GM19351 (cell line): Measurements from ENCODE around the gene MYO19.
A peak's percentile ranks its signal among the peaks of the same experiment; 100 is the strongest.
"Not testable (repeated sequence)": the region's sequence is repeated elsewhere in the genome, so short reads cannot be mapped to it uniquely, and the experiment has no call there.

Source experiments
- ATAC-seq: cut with Tn5 transposase; IDR thresholded peaks from one replicate; pipeline ENCODE4 v1.9.1; 2021; ENCODE audit warnings: mild to moderate bottlenecking, moderate library complexity; ENCODE audit not compliant: unreplicated experiment

MYO19 gene

GRCh38 chr17:36500745-36501225, 33.9 kb downstream of the MYO19 start:
- no peak for ATAC-seq

DNA sequence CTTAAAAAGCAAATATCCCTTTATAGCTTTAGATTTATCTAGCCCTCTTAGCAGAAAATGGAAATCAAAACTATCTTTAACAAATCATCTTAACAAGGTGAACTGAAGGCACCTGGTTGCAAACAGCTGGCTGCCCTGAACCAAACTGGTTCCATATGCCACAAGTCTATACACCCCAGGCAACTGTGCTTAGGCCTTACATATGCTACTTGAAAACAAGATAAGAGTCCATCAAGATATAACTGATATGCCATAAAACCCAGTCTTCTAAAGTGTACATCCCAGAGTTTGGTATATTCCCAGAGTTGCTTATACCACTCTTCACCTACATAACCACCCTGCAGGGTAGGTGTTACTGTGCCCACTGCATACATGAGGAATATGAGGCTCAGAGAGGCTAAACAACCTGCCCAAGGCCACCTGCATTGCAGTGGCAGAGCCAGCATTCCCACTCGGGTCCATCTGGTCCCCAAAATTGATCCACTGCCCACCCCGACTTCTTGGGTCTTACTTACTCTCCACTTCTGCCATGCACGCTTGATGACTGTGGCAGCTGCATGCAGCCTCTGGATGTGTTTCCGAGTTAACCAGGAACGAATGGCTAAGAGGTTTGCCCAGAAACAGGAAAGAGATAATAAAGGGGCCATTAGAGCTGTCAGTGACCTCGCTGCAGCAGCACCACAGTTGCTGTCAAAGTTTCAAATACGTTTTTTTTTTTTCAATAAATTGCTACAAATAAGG, 35.9 kb downstream of the MYO19 start:
- no peak for ATAC-seq

DNA sequence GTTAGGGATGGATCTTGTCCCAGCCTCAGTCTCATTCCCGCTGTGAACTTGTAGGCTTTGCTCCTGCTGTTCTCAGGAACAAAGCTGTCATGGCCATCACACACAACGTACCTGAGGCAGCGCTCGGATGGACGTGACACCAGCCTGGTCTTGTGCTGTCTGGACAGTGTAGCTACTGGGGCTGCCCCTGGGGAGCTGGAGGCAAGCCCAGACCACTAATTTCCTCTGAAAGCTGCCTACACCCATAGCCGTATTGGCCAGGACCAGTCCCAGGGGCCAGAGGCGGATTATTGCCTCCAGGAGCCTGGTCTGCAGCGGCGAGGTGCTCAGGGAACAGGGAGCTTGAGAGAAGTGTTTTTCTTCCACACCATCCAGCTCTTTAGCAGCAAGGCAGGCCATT, 36.5 kb downstream of the MYO19 start:
- ATAC-seq = no peak

GRCh38 chr17:36496018-36496789, 38.5 kb downstream of the MYO19 start:
- no peak for ATAC-seq

GRCh38 chr17:36495076-36495578, 39.5 kb downstream of the MYO19 start:
- ATAC-seq = no peak

GRCh38 chr17:36494674-36495073, 40.0 kb downstream of the MYO19 start:
- ATAC-seq = no peak

DNA sequence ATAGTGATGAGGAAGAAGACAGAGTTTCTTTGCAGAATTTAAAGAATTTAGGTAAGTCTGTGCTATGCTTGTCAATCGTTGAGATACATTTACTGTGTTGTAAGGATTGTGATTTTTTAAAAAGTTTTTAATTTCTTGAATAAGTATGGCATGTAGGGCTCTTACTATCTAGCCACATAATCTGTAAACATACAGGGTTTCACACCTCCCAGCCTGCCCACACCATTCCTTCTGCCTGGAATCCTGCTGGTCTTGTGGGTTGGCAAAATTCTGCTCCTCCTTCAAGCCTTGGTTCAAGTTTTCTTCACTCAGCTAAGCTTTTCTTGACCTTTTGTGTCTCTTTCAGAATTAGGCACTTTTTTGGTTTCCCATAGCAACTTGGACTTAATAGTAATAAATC, 40.7 kb downstream of the MYO19 start:
- no peak for ATAC-seq

- ATAC-seq = peak; percentile 89
These were observed 48.2 kb downstream of the MYO19 start, which contains the start of gene ZNHIT3 for GRCh38 chr17:36486204-36487194. TSS of gene ZNHIT3 (plus strand) at chr17:36486681. CDS start at chr17:36486700, 19 bp downstream.

- no peak for ATAC-seq
These were observed 48.9 kb downstream of the MYO19 start for GRCh38 chr17:36485805-36486203.

DNA sequence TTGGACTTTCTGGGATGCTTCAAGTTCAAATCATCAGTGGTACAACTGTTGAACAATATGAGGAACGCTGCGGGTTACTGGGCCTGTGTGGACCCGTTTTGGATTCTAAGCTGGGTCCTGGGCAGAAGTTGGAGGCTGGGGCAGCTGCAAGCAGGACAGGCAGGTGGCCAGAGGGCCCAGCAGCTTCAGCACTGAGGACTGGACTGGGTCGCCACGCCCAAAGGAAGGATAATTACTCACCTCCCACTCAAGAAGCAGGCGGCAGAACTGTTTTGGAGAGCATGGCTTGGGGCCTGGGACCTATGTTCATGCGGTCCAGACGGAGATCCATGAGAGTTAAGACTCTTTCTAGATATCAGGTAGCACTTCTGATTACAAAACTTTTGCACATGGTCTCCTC, 49.6 kb downstream of the MYO19 start:
- no peak for ATAC-seq

DNA sequence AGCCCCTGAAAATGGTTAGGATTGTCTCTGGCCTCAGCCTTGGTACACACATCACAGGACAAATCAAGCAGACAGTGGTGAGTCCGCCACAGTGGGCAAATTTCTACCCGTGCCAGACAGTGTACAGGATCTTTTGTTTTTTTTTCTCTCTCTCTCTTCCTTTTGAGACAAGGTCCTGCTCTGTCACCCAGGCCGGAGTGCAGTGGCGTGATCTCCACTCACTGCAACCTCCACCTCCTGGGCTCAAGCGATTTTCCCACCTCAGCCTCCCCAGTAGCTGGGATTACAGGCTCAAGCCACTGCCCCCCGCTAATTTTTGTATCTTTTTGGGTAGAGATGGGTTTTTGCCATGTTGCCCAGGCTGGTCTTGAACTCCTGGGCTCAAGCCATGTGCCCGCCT, 50.6 kb downstream of the MYO19 start:
- not testable (repeated sequence) for ATAC-seq

DNA sequence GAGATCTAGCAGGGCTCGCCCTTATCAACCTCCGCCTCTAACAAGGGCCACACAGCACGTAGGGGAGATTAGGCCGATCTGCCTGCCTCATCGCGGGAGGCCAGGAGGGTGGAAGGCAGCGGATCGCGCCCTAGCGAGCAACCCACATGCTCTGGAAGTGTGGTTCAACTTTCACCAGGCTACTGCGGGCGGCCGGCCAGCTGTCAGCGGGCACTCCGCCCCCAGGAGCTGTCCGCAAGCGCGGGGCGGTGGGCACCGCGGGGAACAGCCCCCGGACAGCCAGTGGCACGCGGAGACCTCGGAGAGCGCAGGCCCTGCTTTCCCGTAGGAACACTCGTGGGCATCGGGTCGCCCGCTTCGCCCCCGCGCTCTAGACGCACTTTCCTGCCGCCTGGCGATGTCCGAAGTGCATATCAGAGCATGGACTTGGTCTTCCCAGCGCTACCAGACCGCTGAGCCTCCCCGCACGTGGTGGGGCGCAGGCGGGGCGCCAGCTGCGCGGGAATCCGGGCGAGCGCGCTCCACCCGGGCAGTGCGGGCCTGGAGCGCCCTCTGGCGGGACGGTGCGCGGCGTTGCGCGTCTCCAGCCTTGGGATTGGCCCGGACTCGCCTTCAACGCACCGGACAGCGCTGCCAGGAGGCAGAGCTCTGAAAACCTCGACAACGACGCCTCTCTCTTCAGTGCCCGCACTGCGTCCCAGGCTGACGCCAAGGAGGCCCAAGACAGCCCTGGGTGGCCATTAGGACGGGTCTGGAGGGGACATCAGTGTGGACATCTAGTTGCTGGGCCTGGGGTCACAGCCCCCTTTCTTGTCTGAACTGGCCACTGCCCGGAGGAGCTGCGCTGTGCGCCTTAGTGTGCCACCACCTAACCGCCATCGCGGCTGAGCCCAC, 51.8 kb downstream of the MYO19 start:
- no peak for ATAC-seq

- no peak for ATAC-seq
These were observed 52.8 kb downstream of the MYO19 start for GRCh38 chr17:36481829-36482228.

- ATAC-seq = no peak
These were observed 59.2 kb downstream of the MYO19 start for GRCh38 chr17:36475346-36475970.

DNA sequence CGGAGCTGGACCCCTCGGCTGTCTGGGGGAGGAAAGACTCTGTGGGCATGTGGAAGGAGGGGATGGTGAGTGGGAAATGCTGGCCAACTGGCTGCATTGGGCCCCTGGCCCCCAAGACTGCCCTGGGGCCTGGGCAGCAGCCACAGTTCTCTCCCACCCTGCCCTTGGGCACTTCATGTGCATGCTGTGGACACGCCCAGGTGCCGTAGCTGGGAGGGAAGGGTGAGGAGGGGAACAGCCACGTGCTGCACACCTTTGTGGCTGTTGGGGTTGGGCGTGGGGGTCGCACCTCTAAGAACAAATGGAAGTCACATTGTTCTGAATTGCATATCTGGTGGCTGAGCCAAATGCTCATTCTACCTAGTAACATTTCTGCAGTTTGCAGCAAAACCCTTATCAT, 60.1 kb downstream of the MYO19 start:
- no peak for ATAC-seq

DNA sequence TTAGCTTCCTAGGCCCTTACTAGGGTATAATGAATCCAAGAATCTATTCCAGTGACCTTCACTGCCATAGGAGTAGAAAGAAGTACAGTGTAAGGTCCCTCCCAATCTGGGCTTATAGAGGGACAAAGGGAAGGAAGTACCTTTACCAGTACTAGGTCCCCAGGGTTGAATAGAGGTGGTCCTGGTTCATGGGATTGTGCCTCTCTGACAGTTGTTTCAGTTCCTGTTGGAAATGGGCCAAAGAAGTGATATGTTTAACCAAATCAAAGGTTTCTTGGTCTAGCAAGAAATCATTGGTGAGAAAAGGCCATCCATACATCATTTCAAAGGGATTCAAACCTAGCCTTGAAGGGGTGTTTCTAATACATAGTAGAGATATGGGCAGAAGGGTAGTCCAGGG, 64.2 kb downstream of the MYO19 start:
- ATAC-seq = no peak

GRCh38 chr17:36469733-36470132, 64.9 kb downstream of the MYO19 start:
- ATAC-seq = no peak

DNA sequence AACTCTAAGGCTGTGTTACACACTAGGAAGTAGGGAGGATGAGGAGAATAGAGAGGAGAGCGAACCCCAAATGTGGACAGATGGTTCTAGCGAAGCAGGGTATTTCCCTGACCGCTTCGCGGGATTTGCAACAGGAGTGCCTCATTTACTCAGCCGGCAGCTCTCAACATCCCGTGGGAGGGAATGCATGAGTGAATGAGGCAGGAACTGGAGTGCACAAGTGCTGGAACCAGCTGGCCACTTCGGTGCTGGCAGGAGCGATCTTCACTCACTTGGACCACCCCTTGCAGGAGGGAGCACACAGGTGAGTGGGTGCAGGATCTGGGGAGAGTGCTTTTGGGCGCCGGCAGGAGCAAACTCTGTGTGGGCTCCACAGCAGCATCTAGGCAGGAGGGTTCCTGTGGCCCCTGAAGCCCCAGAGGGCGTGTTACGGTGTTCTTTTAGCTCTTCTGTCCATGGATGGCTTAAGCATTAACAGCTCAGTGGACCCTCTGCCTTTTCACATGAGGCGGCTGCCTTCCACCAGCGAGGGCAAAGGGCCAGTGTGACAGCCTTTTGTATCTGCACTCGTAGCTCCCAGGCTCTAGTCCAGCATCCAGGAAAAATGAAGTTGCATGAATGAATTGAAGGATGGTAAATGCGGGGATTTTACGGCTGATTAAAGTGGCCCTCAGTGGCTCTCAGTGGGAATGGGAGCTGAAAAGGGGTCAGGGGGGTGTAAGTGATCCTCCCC, 65.6 kb downstream of the MYO19 start:
- no peak for ATAC-seq

DNA sequence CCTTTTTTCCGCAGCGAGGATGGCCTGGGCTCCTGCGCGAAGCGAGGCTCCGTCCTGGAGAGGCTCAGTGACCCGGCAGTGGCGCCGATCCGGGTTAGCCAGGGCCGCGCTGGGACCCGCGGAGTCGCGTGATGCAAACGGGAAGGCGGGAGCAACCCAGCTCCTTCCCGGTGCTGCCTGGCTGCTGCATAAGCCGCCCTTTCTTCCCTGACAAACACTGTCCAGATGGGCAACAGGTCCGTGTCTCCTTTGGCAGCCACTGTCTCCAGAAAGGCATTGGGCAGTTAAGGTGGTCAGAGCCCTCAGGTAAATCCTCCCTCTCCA, 69.9 kb downstream of the MYO19 start:
- no peak for ATAC-seq
